HUES6 (cell line): ENCODE data around the gene SSNA1.

Experiments used
- H3K27ac ChIP-seq: 2 replicates; pipeline ENCODE4 v1.7.0; 2013; ENCODE audit warnings: low read depth, mild to moderate bottlenecking, low read length, inconsistent platforms
- H3K27me3 ChIP-seq: 2 replicates; pipeline ENCODE4 v1.6.1; 2013; ENCODE audit warnings: low read length; ENCODE audit not compliant: control insufficient read depth, insufficient read depth
- H3K36me3 ChIP-seq: 2 replicates; pipeline ENCODE4 v1.6.1; 2013; ENCODE audit warnings: low read length; ENCODE audit not compliant: control insufficient read depth, insufficient read depth
- H3K4me1 ChIP-seq: 2 replicates; pipeline ENCODE4 v1.6.1; 2013; ENCODE audit warnings: low read length; ENCODE audit not compliant: control insufficient read depth, insufficient read depth
- H3K4me3 ChIP-seq: 2 replicates; pipeline ENCODE4 v1.5.1; 2013; ENCODE audit warnings: low read depth, low read length
- H3K9ac ChIP-seq: one replicate; pipeline ENCODE4 v1.6.1; 2013; ENCODE audit warnings: mild to moderate bottlenecking, low read length
- H3K9me3 ChIP-seq: 2 replicates; pipeline ENCODE4 v1.6.1; 2013; ENCODE audit warnings: low read depth, low read length; ENCODE audit not compliant: control insufficient read depth, insufficient read depth

SSNA1 gene

DNA sequence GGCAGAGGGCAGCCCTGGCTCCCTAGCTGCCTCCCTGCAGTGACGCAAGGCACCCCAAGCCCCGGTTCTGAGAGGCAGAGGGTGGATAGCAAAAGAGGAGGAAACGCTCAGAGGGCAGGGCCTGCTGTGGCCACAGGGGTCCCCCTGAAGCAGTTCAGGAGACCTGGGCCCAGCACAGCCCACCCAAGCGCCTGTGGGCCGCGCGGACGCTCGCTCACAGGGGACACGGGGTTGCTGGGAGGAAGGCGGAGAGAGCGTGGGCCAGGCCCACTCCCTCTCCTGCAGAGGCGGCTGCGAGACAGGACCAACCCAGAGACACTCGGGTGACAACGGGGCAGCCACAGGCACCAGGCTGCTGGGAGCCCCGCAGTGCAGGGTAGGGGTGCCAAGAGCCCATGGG is 8.7 kb upstream of the SSNA1 start:
- H3K9me3 ChIP-seq, result no peaks in the 10 kb centered on the region
- peaks cover 17% of the 10 kb centered on the region; the same call in 1 of the 2 replicates for H3K27me3 ChIP-seq
- peaks cover 56% of the 10 kb centered on the region for H3K36me3 ChIP-seq
- no peak overlapping the region for H3K27ac ChIP-seq
- no peak overlapping the region for H3K4me3 ChIP-seq
- 0 out of 2 replicates have a peak, but pooled peaks cover 4% of the 10 kb centered on the region for H3K4me1 ChIP-seq
- H3K9ac ChIP-seq, result no peak overlapping the region

DNA sequence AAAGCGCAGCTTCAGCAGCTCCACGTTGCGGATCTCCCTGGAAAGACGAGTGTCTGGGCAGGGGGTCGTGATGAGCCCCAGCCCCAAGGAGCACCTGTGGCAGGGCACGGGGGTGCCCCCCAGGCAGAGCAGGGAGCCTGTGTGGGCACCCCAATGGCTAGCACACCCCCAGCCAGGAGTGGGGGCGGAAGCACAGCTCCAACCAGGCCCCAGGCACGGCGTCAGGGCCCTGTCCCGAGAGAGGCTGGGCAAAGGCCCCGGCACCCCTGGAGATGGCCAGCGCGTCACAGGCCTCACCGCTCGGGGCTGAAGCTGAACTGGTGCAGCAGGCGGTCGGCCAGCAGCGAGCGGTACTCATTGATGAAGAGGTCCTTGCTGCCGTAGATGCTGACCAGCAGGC is 8.0 kb upstream of the SSNA1 start:
- no peaks in the 10 kb centered on the region for H3K4me1 ChIP-seq
- no peak overlapping the region for H3K9ac ChIP-seq
- H3K27me3 ChIP-seq, result peaks cover 10% of the 10 kb centered on the region; the same call in 1 of the 2 replicates
- H3K9me3 ChIP-seq, result no peaks in the 10 kb centered on the region
- no peak overlapping the region for H3K4me3 ChIP-seq
- H3K27ac ChIP-seq, result no peak overlapping the region
- peaks cover 62% of the 10 kb centered on the region for H3K36me3 ChIP-seq

DNA sequence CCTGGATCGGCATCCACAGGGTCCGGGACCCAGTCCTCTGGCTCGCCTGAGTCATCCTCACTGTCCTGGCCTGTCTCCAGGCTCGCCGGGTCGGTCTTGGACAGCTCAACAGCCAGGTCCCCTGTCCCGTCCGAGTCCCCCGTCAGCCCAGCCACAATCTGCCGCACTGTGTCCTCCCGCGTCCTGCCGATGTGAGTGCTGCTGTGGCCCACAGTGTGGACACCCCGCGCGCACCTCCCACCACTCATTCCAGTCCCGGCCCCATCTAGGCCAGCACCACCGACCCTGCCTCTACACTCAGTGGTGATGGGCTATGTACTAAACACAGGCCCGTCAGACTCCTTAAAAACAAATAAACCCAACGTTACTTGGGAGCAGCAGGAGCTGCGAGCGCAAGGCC is 6.8 kb upstream of the SSNA1 start:
- Histone ChIP-seq H3K27me3 (no peaks in the 10 kb centered on the region; the same call in 1 of the 2 replicates), H3K4me3 (no peak overlapping the region), H3K4me1 (no peaks in the 10 kb centered on the region), H3K9ac (no peak overlapping the region), H3K9me3 (no peaks in the 10 kb centered on the region), H3K36me3 (peaks cover 73% of the 10 kb centered on the region), H3K27ac (no peak overlapping the region)

DNA sequence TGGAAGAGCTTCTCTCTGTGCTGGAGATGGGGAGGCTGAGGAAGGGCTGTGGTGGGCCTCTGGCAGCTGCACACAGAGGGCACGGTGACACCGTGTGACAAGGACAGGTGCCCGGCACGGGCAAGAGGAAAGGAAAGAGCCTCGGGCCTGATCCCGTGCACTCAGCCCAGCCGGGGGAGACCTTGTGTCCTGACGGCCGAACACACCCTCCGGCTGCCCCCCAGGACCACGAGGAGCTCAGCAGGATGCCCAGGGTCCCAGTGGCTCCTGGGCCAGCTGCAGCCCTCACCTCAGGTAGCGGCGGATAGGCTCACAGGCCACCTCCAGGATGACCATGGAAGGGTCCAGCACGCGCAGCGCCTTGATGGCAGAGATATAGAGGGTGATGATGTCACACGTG is 5.6 kb upstream of the SSNA1 start:
- H3K27me3 ChIP-seq, result no peaks in the 10 kb centered on the region
- H3K27ac ChIP-seq, result no peak overlapping the region
- H3K4me1 ChIP-seq, result peaks cover 4% of the 10 kb centered on the region; the same call in 1 of the 2 replicates
- H3K4me3 ChIP-seq, result no peak overlapping the region
- H3K9ac ChIP-seq, result no peak overlapping the region
- peaks cover 69% of the 10 kb centered on the region for H3K36me3 ChIP-seq
- no peaks in the 10 kb centered on the region for H3K9me3 ChIP-seq

DNA sequence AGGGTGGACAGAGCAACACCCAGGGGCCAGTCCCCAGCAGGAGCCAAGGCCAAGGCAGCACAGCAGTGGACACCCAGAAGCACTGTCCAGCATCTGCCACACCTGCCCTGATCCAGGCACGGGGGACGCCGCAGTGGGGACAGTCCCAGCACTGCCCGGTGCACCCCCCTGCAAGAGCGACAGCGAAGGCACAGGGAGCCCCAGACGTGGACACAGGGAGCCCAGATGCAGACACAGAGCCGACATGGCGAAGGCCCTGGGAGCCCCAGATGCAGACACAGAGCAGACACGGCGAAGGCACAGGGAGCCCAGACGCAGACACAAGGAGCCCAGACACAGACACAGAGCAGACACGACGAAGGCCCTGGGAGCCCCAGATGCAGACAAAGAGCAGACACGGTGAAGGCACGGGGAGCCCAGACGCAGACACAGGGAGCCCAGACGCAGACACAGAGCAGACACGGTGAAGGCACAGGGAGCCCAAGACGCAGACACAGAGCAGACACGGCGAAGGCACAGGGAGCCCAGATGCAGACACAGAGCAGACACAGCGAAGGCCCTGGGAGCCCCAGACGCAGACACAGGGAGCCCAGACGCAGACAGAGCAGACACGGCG is 4.4 kb upstream of the SSNA1 start:
- no peak overlapping the region for H3K4me3 ChIP-seq
- no peak overlapping the region for H3K27ac ChIP-seq
- peaks cover 4% of the 10 kb centered on the region; the same call in 1 of the 2 replicates for H3K4me1 ChIP-seq
- H3K9me3 ChIP-seq, result no peaks in the 10 kb centered on the region
- no peaks in the 10 kb centered on the region for H3K27me3 ChIP-seq
- no peak overlapping the region for H3K9ac ChIP-seq
- H3K36me3 ChIP-seq, result peaks cover 69% of the 10 kb centered on the region

DNA sequence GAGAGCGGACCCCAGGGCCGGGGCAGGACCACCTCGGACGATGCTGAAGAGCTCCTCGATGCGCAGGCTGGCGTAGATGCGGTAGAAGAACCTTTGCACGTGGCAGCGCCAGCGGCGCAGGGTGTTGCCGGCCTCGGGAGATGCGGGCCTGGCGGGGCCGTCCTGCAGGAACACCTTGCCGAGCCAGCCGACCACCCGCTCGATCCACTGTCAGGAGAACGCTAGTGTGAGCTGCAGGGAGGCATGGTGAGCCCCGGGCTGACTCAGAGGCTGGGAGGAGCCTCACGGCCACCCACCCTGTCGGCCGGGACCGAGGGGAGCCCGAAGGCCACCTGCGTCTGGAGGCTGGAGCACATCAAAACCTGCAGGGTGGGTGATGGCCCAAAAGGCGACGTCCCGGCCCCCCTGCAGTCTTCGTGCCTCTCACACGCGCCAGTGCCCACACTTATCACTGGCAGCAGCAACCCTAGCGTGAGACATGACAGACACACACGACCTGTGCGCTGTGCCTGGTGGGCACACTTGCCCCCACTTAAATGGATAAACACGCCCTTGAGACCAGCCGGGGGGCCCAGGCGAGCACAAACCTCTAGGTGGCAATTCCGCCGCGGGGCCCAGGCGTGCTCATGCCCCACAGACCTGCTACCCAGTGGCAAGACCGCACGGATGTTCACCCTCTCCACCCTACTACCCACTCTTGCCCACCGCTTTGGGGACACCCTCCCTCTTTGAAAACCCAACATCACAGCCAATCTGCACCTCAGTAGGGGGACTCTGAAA is 3.4 kb upstream of the SSNA1 start:
- H3K27ac ChIP-seq, result no peak overlapping the region
- H3K4me3 ChIP-seq, result no peak overlapping the region
- no peaks in the 10 kb centered on the region for H3K9me3 ChIP-seq
- H3K36me3 ChIP-seq, result peaks cover 64% of the 10 kb centered on the region
- no peak overlapping the region for H3K9ac ChIP-seq
- no peaks in the 10 kb centered on the region for H3K27me3 ChIP-seq
- H3K4me1 ChIP-seq, result peaks cover 11% of the 10 kb centered on the region

DNA sequence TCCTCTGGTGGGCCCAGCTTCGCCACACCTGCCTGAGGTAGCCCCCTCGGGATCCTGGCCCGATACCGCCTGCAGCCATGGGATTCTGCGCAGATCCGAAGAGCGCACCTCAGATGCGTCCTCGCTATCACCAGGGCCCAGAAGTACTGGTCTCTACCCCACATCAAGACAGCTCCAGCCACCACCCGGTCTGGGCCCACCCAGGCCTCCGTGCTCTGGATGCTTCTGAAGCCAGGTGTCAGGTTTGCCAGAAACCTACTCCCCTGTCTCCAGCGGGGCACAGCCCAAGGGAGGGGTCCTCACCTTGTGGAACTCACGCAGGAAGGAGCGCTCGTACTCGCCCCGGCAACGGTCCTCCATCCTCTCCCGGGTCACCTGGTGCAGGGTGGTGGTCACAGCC is 2.6 kb upstream of the SSNA1 start:
- Histone ChIP-seq H3K9me3 (no peaks in the 10 kb centered on the region), H3K27me3 (no peaks in the 10 kb centered on the region), H3K4me1 (peaks cover 11% of the 10 kb centered on the region), H3K27ac (no peak overlapping the region), H3K4me3 (no peak overlapping the region), H3K9ac (no peak overlapping the region), H3K36me3 (peaks cover 61% of the 10 kb centered on the region)

DNA sequence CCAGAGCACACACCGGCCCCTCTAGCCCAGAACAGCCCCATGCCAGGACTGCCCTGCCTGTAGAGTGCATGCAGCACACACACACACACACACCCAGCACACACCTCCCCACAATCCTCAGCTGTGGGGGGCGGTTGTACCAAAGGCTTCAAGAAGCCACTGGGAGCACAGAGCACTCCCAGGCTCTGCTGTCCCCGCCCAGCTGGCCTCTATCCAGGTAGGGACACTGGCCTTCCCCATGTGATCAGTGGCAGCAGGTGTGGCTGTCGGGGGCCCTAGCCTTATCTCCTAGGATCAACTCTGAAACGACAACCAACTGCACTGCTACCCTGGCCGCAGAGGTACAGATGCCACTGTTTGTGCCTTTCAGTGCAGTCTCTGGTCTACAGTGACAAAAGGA is 2.1 kb upstream of the SSNA1 start:
- peaks cover 63% of the 10 kb centered on the region for H3K36me3 ChIP-seq
- H3K27me3 ChIP-seq, result no peaks in the 10 kb centered on the region
- H3K4me1 ChIP-seq, result peaks cover 11% of the 10 kb centered on the region
- no peak overlapping the region for H3K27ac ChIP-seq
- H3K4me3 ChIP-seq, result no peak overlapping the region
- H3K9me3 ChIP-seq, result no peaks in the 10 kb centered on the region
- H3K9ac ChIP-seq, result no peak overlapping the region

DNA sequence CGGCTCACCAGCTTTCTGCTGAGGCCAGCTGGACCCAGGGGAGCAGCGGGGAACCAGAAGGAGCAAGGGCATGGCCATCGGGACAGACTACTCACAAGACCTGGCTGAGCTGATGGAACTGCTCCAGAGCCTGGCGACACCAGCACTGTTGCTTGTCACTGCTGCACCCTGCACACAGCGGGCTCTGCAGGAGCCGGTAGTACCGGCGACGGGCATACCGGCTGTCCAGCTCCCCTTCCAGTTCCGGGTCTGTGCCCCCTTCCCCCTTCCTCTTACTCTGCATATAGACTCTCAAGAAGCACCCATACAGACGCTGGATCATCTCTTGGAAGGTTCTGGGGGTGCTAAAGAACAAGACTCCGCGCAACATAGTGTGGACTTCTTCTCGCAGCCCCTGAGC is 1.1 kb upstream of the SSNA1 start:
- Histone ChIP-seq H3K9me3 (no peaks in the 10 kb centered on the region), H3K4me1 (peaks cover 11% of the 10 kb centered on the region), H3K36me3 (peaks cover 62% of the 10 kb centered on the region), H3K27ac (no peak overlapping the region), H3K9ac (peak overlapping the region; percentile 81), H3K27me3 (no peaks in the 10 kb centered on the region), H3K4me3 (peak overlapping the region; percentile 95)

DNA sequence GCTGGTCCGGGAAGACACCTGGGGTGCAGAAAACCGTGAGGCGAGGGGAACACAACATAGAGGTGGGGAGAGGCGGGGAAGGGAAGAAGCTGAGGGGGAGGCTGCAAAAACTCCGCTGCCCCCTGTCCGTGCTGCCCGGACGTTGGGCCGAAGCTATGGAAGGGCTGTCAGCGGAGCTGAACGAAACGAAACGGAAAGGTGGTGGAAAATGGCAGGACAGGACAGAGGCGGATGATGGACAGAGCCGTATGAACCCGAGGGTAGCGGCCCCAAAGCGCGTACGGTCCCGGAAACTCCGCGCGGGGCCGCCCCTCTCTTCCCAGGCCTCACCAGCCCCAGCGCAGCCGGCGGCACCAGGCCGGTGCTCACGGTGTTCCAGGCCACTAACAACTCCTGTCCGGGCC is 388 bp upstream of the SSNA1 start:
- Histone ChIP-seq H3K36me3 (peaks cover 55% of the 10 kb centered on the region), H3K27me3 (no peaks in the 10 kb centered on the region), H3K9me3 (no peaks in the 10 kb centered on the region), H3K4me3 (peak overlapping the region; percentile 95), H3K4me1 (peaks cover 11% of the 10 kb centered on the region), H3K27ac (no peak overlapping the region; the same call in 1 of the 2 replicates), H3K9ac (peak overlapping the region; percentile 81)
